Breast epithelium (tissue), 3 donors: ENCODE results near the gene RAP1GAP2.

ENCODE experiments used
- POLR2A ChIP-seq: fragments of 450-650 bp; IDR thresholded peaks from one replicate; pipeline ENCODE4 v1.6.1; 2016; ENCODE audit warnings: antibody characterized with exemption, mild to moderate bottlenecking, moderate library complexity
- TF ChIP-seq, protein P1 (sequence below), 3 donors: fragments of 450-650 bp; IDR thresholded peaks; one replicate each; pipeline ENCODE4 v1.5.1; 2016 to 2017; ENCODE audit warnings: antibody characterized with exemption in 3 of 3, mild to moderate bottlenecking in 3 of 3, moderate library complexity in 3 of 3

DNA sequence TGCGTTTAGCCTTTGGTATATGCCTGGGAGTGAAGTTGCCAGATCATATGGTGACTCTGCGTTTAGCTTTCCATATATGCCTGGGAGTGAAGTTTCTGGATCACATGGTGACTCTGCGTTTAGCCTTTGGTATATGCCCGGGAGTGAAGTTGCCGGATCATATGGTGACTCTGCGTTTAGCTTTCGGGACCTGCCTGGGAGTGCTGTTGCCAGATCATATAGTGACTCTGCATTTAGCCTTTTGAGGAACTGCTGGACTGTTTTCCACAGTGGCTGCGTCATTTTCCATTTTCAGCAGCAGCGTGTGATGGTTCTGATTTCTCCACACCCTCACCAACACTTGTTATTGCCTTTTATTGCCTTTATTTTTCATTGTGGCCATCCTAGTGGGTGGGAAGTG, 194.2 kb downstream of the RAP1GAP2 start:
- no peak for TF ChIP-seq POLR2A
- TF ChIP-seq, protein P1, sequence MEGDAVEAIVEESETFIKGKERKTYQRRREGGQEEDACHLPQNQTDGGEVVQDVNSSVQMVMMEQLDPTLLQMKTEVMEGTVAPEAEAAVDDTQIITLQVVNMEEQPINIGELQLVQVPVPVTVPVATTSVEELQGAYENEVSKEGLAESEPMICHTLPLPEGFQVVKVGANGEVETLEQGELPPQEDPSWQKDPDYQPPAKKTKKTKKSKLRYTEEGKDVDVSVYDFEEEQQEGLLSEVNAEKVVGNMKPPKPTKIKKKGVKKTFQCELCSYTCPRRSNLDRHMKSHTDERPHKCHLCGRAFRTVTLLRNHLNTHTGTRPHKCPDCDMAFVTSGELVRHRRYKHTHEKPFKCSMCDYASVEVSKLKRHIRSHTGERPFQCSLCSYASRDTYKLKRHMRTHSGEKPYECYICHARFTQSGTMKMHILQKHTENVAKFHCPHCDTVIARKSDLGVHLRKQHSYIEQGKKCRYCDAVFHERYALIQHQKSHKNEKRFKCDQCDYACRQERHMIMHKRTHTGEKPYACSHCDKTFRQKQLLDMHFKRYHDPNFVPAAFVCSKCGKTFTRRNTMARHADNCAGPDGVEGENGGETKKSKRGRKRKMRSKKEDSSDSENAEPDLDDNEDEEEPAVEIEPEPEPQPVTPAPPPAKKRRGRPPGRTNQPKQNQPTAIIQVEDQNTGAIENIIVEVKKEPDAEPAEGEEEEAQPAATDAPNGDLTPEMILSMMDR (IDR thresholded peaks at IDR 0.05): no peak
